ENCODE data around the gene JMJD1C. TPM values are rescaled to one million over a fixed set of nuclear protein-coding genes. Genes with fewer than 3 reads are reported as not detected.

JMJD1C gene
- polyA plus RNA-seq, 3 donors from 2014 or later = 13.4 to 37.4 (median 16.0) TPM

GRCh38 chr10:63423494-63423893, 42.3 kb downstream of the JMJD1C start:
- DNase-seq = no peak
- H3K27ac Mint-ChIP-seq = peak overlapping the region in 1 of 6 donors; percentile 50
- H3K27me3 Mint-ChIP-seq (ENCODE audit: low read depth in 3 of 3) = no peaks in the 10 kb centered on the region
- H3K9me3 Mint-ChIP-seq = no peaks in the 10 kb centered on the region
- H3K36me3 Mint-ChIP-seq = no peaks in the 10 kb centered on the region
- peak overlapping the region in 1 of 5 donors; percentile 47 for H3K4me3 Mint-ChIP-seq
- peaks cover 34 to 38% of the 10 kb centered on the region in 2 donors for H3K4me1 Mint-ChIP-seq

- peak; percentile 12 to 32 (median 20) for DNase-seq
- H3K27ac Mint-ChIP-seq = peak overlapping the region; percentile 76 to 90 (median 88)
- peak overlapping the region; percentile 43 to 72 (median 64) for H3K4me3 Mint-ChIP-seq
- H3K27me3 Mint-ChIP-seq (ENCODE audit: low read depth in 3 of 3) = no peaks in the 10 kb centered on the region
- no peaks in the 10 kb centered on the region for H3K9me3 Mint-ChIP-seq
- peaks cover 34 to 38% of the 10 kb centered on the region in 2 donors for H3K4me1 Mint-ChIP-seq
- H3K36me3 Mint-ChIP-seq = no peaks in the 10 kb centered on the region
These were observed 44.2 kb downstream of the JMJD1C start for GRCh38 chr10:63421591-63421990.

- Mint-ChIP-seq H3K36me3 (no peaks in the 10 kb centered on the region), H3K4me3 (no peak overlapping the region), H3K27me3 (ENCODE audit: low read depth in 3 of 3) (no peaks in the 10 kb centered on the region), H3K9me3 (no peaks in the 10 kb centered on the region), H3K4me1 (peaks cover 14 to 21% of the 10 kb centered on the region in 2 donors), H3K27ac (no peak overlapping the region)
- no peak for DNase-seq
These were observed 49.4 kb downstream of the JMJD1C start for GRCh38 chr10:63416376-63416775.

- Mint-ChIP-seq H3K4me1 (peaks cover 7 to 15% of the 10 kb centered on the region in 2 donors), H3K4me3 (no peak overlapping the region), H3K36me3 (no peaks in the 10 kb centered on the region), H3K9me3 (no peaks in the 10 kb centered on the region), H3K27ac (no peak overlapping the region), H3K27me3 (ENCODE audit: low read depth in 3 of 3) (no peaks in the 10 kb centered on the region)
- DNase-seq = no peak
These were observed 50.0 kb downstream of the JMJD1C start for GRCh38 chr10:63415640-63416244.

GRCh38 chr10:63414481-63415260, 51.1 kb downstream of the JMJD1C start:
- Mint-ChIP-seq H3K27me3 (ENCODE audit: low read depth in 3 of 3) (no peaks in the 10 kb centered on the region), H3K4me3 (no peak overlapping the region), H3K36me3 (no peaks in the 10 kb centered on the region), H3K27ac (no peak overlapping the region), H3K4me1 (peaks cover 4 to 8% of the 10 kb centered on the region in 2 donors), H3K9me3 (no peaks in the 10 kb centered on the region)
- DNase-seq = no peak

GRCh38 chr10:63413429-63413828, 52.3 kb downstream of the JMJD1C start:
- H3K4me3 Mint-ChIP-seq = no peak overlapping the region
- no peaks in the 10 kb centered on the region for H3K36me3 Mint-ChIP-seq
- H3K4me1 Mint-ChIP-seq = peaks cover 4 to 8% of the 10 kb centered on the region in 2 donors
- H3K9me3 Mint-ChIP-seq = no peaks in the 10 kb centered on the region
- no peak for DNase-seq
- H3K27me3 Mint-ChIP-seq (ENCODE audit: low read depth in 3 of 3) = no peaks in the 10 kb centered on the region
- no peak overlapping the region for H3K27ac Mint-ChIP-seq

GRCh38 chr10:63412304-63412703, 53.5 kb downstream of the JMJD1C start:
- no peak overlapping the region for H3K27ac Mint-ChIP-seq
- H3K9me3 Mint-ChIP-seq = no peaks in the 10 kb centered on the region
- no peaks in the 10 kb centered on the region for H3K27me3 Mint-ChIP-seq (ENCODE audit: low read depth in 3 of 3)
- no peaks in the 10 kb centered on the region for H3K36me3 Mint-ChIP-seq
- H3K4me3 Mint-ChIP-seq = no peak overlapping the region
- DNase-seq = no peak
- peaks cover 4 to 8% of the 10 kb centered on the region in 2 donors for H3K4me1 Mint-ChIP-seq

GRCh38 chr10:63410633-63411032, 55.1 kb downstream of the JMJD1C start:
- Mint-ChIP-seq H3K27me3 (ENCODE audit: low read depth in 3 of 3) (no peaks in the 10 kb centered on the region), H3K4me3 (no peak overlapping the region), H3K36me3 (no peaks in the 10 kb centered on the region), H3K27ac (peak overlapping the region in 2 of 6 donors; percentile 49 to 51), H3K4me1 (peaks cover 2 to 4% of the 10 kb centered on the region in 2 donors), H3K9me3 (no peaks in the 10 kb centered on the region)
- DNase-seq = no peak

GRCh38 chr10:63409465-63410027, 56.2 kb downstream of the JMJD1C start:
- Mint-ChIP-seq H3K4me1 (peaks cover 2 to 4% of the 10 kb centered on the region in 2 donors), H3K27me3 (ENCODE audit: low read depth in 3 of 3) (no peaks in the 10 kb centered on the region), H3K4me3 (no peak overlapping the region), H3K9me3 (no peaks in the 10 kb centered on the region), H3K27ac (no peak overlapping the region), H3K36me3 (no peaks in the 10 kb centered on the region)
- no peak for DNase-seq

- no peak for DNase-seq
- Mint-ChIP-seq H3K4me3 (no peak overlapping the region), H3K27ac (peak overlapping the region in 1 of 6 donors; percentile 18), H3K9me3 (no peaks in the 10 kb centered on the region), H3K36me3 (peaks cover 0 to 3% (median 0%) of the 10 kb centered on the region in 3 donors), H3K4me1 (peaks cover 2 to 4% of the 10 kb centered on the region in 2 donors), H3K27me3 (ENCODE audit: low read depth in 3 of 3) (no peaks in the 10 kb centered on the region)
These were observed 58.6 kb downstream of the JMJD1C start for GRCh38 chr10:63407136-63407662.

GRCh38 chr10:63396133-63396761, 69.5 kb downstream of the JMJD1C start:
- no peak overlapping the region for H3K27ac Mint-ChIP-seq
- no peaks in the 10 kb centered on the region for H3K9me3 Mint-ChIP-seq
- H3K27me3 Mint-ChIP-seq (ENCODE audit: low read depth in 3 of 3) = peaks cover 0 to 13% (median 0%) of the 10 kb centered on the region in 3 donors
- no peak for DNase-seq
- H3K36me3 Mint-ChIP-seq = peaks cover 0 to 4% (median 0%) of the 10 kb centered on the region in 3 donors
- peaks cover 13 to 18% of the 10 kb centered on the region in 2 donors for H3K4me1 Mint-ChIP-seq
- no peak overlapping the region for H3K4me3 Mint-ChIP-seq

GRCh38 chr10:63393050-63393449, 72.7 kb downstream of the JMJD1C start:
- Mint-ChIP-seq H3K4me1 (peaks cover 35 to 41% of the 10 kb centered on the region in 2 donors), H3K36me3 (no peaks in the 10 kb centered on the region), H3K9me3 (peaks cover 0 to 2% (median 0%) of the 10 kb centered on the region in 6 donors), H3K27me3 (ENCODE audit: low read depth in 3 of 3) (peaks cover 2 to 28% (median 4%) of the 10 kb centered on the region in 3 donors), H3K4me3 (no peak overlapping the region), H3K27ac (no peak overlapping the region)
- no peak for DNase-seq

GRCh38 chr10:63392224-63392623, 73.6 kb downstream of the JMJD1C start:
- peaks cover 0 to 2% (median 0%) of the 10 kb centered on the region in 6 donors for H3K9me3 Mint-ChIP-seq
- H3K36me3 Mint-ChIP-seq = no peaks in the 10 kb centered on the region
- H3K27me3 Mint-ChIP-seq (ENCODE audit: low read depth in 3 of 3) = peaks cover 2 to 29% (median 4%) of the 10 kb centered on the region in 3 donors
- DNase-seq = no peak
- H3K27ac Mint-ChIP-seq = peak overlapping the region in 3 of 6 donors; percentile 0 to 41 (median 31)
- H3K4me1 Mint-ChIP-seq = peaks cover 42 to 49% of the 10 kb centered on the region in 2 donors
- peak overlapping the region; percentile 42 to 75 (median 51) for H3K4me3 Mint-ChIP-seq

All from immature natural killer cell (primary cell).